GM18861 (cell line): Measurements from ENCODE around the gene DNAJC5.
"Not testable (repeated sequence)": the region's sequence is repeated elsewhere in the genome, so short reads cannot be mapped to it uniquely, and the experiment has no call there.

ENCODE experiments used
- ATAC-seq: cut with Tn5 transposase; IDR thresholded peaks from one replicate; pipeline ENCODE4 v1.9.1; 2021; ENCODE audit not compliant: unreplicated experiment

The DNAJC5 gene

GRCh38 chr20:63966172-63966943 lies 71.4 kb downstream of the DNAJC5 start:
- ATAC-seq: no peak

GRCh38 chr20:63966944-63967322 lies 72.0 kb downstream of the DNAJC5 start:
- ATAC-seq: no peak

GRCh38 chr20:63967330-63968135 lies 72.6 kb downstream of the DNAJC5 start:
- no peak for ATAC-seq

GRCh38 chr20:63968136-63968927 lies 73.4 kb downstream of the DNAJC5 start:
- ATAC-seq: no peak

- ATAC-seq: no peak
These were observed 74.2 kb downstream of the DNAJC5 start for GRCh38 chr20:63968928-63969760.

GRCh38 chr20:63969838-63970713 lies 75.2 kb downstream of the DNAJC5 start, which contains the start of gene ZNF512B:
Gene ZNF512B, minus strand, starts transcription at chr20:63969930. Its CDS starts 1,980 bp downstream, at chr20:63967950.
- no peak for ATAC-seq

GRCh38 chr20:63970714-63971431 lies 75.9 kb downstream of the DNAJC5 start:
- ATAC-seq: no peak

- not testable (repeated sequence) for ATAC-seq
These were observed 77.0 kb downstream of the DNAJC5 start for GRCh38 chr20:63971960-63972311.

GRCh38 chr20:63972312-63973159 lies 77.6 kb downstream of the DNAJC5 start:
- no peak for ATAC-seq

GRCh38 chr20:63973160-63973479 lies 78.2 kb downstream of the DNAJC5 start:
- ATAC-seq: no peak

- ATAC-seq: no peak
These were observed 78.9 kb downstream of the DNAJC5 start for GRCh38 chr20:63973636-63974401.

- no peak for ATAC-seq
These were observed 79.7 kb downstream of the DNAJC5 start for GRCh38 chr20:63974402-63975200.

- not testable (repeated sequence) for ATAC-seq
These were observed 81.6 kb downstream of the DNAJC5 start for GRCh38 chr20:63976511-63976910.

- no peak for ATAC-seq
These were observed 82.2 kb downstream of the DNAJC5 start for GRCh38 chr20:63976980-63977738.

GRCh38 chr20:63977739-63978276 lies 82.9 kb downstream of the DNAJC5 start:
- ATAC-seq: no peak
